Osteoblast (primary cell): ENCODE data around the gene PRCD. TPM values are rescaled to one million over a fixed set of nuclear protein-coding genes. Genes with fewer than 3 reads are reported as not detected.
A peak's percentile ranks its signal among the peaks of the same experiment; 100 is the strongest.

Experiments used
- DNase-seq: peaks from one replicate; pipeline ENCODE4 v3.0.0; 2011; ENCODE audit warnings: low spot score, mixed read lengths; ENCODE audit not compliant: insufficient read length; ENCODE audit errors: missing footprints
- H2AFZ ChIP-seq: 2 replicates; pipeline ENCODE4 v1.6.0; 2011; ENCODE audit warnings: mild to moderate bottlenecking, low read length
- H3K27ac ChIP-seq: 2 replicates; pipeline ENCODE4 v1.5.1; 2011; ENCODE audit warnings: mild to moderate bottlenecking, low read depth, low read length, moderate library complexity
- H3K27me3 ChIP-seq: 2 replicates; pipeline ENCODE4 v1.6.0; 2012; ENCODE audit warnings: mild to moderate bottlenecking, control low read depth, inconsistent platforms, low read length, moderate library complexity; ENCODE audit not compliant: insufficient read depth
- H3K36me3 ChIP-seq: 2 replicates; pipeline ENCODE4 v1.5.1; 2011; ENCODE audit warnings: mild to moderate bottlenecking, low read length, control low read depth, moderate library complexity; ENCODE audit not compliant: insufficient read depth
- H3K4me1 ChIP-seq: 2 replicates; pipeline ENCODE4 v1.5.1; 2011; ENCODE audit warnings: mild to moderate bottlenecking, low read length, control low read depth, moderate library complexity; ENCODE audit not compliant: insufficient read depth
- H3K4me2 ChIP-seq: 2 replicates; pipeline ENCODE4 v1.6.0; 2011; ENCODE audit warnings: mild to moderate bottlenecking, low read length; ENCODE audit not compliant: insufficient read depth
- H3K4me3 ChIP-seq: fragments of 200-600 bp; sonication (generic); 3 replicates; pipeline ENCODE4 v1.5.1; 2012; ENCODE audit warnings: mild to moderate bottlenecking, low read length, inconsistent platforms; ENCODE audit not compliant: insufficient read depth
- H3K79me2 ChIP-seq: 2 replicates; pipeline ENCODE4 v1.6.0; 2012; ENCODE audit warnings: mild to moderate bottlenecking, low read length, control low read depth, inconsistent platforms; ENCODE audit not compliant: insufficient read depth
- H3K9me3 ChIP-seq: 2 replicates; pipeline ENCODE4 v1.5.1; 2011; ENCODE audit warnings: low read depth, low read length, control low read depth
- H4K20me1 ChIP-seq: 2 replicates; pipeline ENCODE4 v1.6.0; 2012; ENCODE audit warnings: mild to moderate bottlenecking, low read length, control low read depth; ENCODE audit not compliant: insufficient read depth
- total RNA-seq: library from RNA; depleted of rRNA; stranded (reverse); fragments of >200 nt; gene quantifications from 2 replicates; pipeline ENCODE4 v1.2.3, GENCODE V29; 2012
- TF ChIP-seq, protein P1 (sequence below): IDR thresholded peaks from 2 replicates; pipeline ENCODE4 v1.5.1; 2011; ENCODE audit warnings: mild to moderate bottlenecking, low read depth, low read length, moderate library complexity; ENCODE audit errors: extremely low read depth

The PRCD gene
- total RNA-seq, 1 donor, result 4.0 TPM

GRCh38 chr17:76535788-76536510, 3.9 kb upstream of the PRCD start:
- Histone ChIP-seq H3K27ac (no peak overlapping the region), H4K20me1 (no peaks in the 10 kb centered on the region), H3K79me2 (peaks cover 3% of the 10 kb centered on the region), H3K27me3 (peaks cover 18% of the 10 kb centered on the region), H3K4me2 (peak overlapping the region; percentile 78), H3K4me3 (peak overlapping the region; percentile 71), H3K9me3 (no peaks in the 10 kb centered on the region), H3K4me1 (peaks cover 23% of the 10 kb centered on the region), H3K36me3 (no peaks in the 10 kb centered on the region), H2AFZ (no peak overlapping the region)
- peak; percentile 82 for DNase-seq
- TF ChIP-seq, protein P1, sequence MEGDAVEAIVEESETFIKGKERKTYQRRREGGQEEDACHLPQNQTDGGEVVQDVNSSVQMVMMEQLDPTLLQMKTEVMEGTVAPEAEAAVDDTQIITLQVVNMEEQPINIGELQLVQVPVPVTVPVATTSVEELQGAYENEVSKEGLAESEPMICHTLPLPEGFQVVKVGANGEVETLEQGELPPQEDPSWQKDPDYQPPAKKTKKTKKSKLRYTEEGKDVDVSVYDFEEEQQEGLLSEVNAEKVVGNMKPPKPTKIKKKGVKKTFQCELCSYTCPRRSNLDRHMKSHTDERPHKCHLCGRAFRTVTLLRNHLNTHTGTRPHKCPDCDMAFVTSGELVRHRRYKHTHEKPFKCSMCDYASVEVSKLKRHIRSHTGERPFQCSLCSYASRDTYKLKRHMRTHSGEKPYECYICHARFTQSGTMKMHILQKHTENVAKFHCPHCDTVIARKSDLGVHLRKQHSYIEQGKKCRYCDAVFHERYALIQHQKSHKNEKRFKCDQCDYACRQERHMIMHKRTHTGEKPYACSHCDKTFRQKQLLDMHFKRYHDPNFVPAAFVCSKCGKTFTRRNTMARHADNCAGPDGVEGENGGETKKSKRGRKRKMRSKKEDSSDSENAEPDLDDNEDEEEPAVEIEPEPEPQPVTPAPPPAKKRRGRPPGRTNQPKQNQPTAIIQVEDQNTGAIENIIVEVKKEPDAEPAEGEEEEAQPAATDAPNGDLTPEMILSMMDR, result no peak

DNA sequence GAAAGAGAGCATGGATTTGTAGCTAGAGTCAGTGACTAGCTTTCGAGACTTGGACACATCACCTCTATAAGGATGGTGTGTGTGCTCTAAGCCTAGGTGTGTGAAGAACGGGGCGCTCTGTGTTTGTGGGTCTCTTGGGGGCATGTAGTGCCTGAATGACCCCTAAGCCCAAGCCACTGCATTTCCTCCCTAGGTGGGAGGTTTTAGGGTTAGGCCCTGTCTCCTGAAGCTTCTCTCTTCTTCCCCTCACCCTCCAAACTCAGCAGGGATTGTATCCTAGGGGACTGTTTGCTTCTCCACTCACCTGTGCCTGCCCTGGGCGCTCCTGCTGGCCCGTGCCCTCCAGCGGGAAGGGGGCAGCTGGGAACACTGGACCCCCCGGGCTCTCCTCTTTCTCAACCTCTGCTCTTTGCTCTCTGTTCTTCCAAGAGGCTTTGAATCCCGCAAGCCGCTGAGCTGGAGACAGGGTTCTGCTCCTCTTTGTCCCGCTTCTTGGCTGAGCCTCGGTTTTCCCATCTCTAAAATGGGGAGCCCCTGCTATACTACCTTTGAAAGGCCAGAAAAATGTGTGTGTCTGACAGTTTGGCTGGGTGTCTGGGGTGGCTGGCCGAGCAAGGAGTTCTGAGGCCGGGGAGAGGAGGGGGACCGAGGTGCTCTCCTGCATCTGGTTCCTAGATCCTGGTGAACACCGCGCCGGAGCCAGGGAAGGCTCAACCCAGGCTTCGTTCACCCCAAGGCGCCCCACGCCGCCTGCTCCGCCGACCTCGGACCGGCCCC, 3.1 kb upstream of the PRCD start:
- peak overlapping the region; percentile 78 for H3K4me2 ChIP-seq
- peak overlapping the region; percentile 71 for H3K4me3 ChIP-seq
- peaks cover 20% of the 10 kb centered on the region for H3K4me1 ChIP-seq
- H3K27me3 ChIP-seq, result peaks cover 18% of the 10 kb centered on the region
- H3K27ac ChIP-seq, result peak overlapping the region; percentile 37
- peak; percentile 83 for DNase-seq
- peaks cover 3% of the 10 kb centered on the region for H3K79me2 ChIP-seq
- peak overlapping the region; percentile 35 for H2AFZ ChIP-seq
- TF ChIP-seq, protein P1, result no peak
- no peaks in the 10 kb centered on the region for H3K9me3 ChIP-seq
- H4K20me1 ChIP-seq, result no peaks in the 10 kb centered on the region
- no peaks in the 10 kb centered on the region for H3K36me3 ChIP-seq

GRCh38 chr17:76537288-76537577, 2.6 kb upstream of the PRCD start:
- Histone ChIP-seq H4K20me1 (no peaks in the 10 kb centered on the region), H3K27ac (peak overlapping the region; percentile 37), H3K27me3 (peaks cover 18% of the 10 kb centered on the region), H3K4me3 (peak overlapping the region; percentile 71), H3K36me3 (no peaks in the 10 kb centered on the region), H2AFZ (peak overlapping the region; percentile 35), H3K4me2 (peak overlapping the region; percentile 78), H3K4me1 (peaks cover 19% of the 10 kb centered on the region), H3K79me2 (peaks cover 3% of the 10 kb centered on the region), H3K9me3 (no peaks in the 10 kb centered on the region)
- DNase-seq, result peak; percentile 99
- TF ChIP-seq, protein P1, result no peak
